Breast epithelium (tissue), 3 donors: ENCODE measurements around the gene KCNJ6.
A peak's percentile ranks its signal among the peaks of the same experiment; 100 is the strongest.

Experiments used
- POLR2A ChIP-seq: fragments of 450-650 bp; IDR thresholded peaks from one replicate; pipeline ENCODE4 v1.6.1; 2016; ENCODE audit warnings: antibody characterized with exemption, mild to moderate bottlenecking, moderate library complexity
- POLR2AphosphoS5 ChIP-seq, 3 donors: sonication (generic); formaldehyde crosslinking; IDR thresholded peaks; one replicate each; pipeline ENCODE4 v1.6.1; 2017; ENCODE audit warnings: antibody characterized with exemption in 3 of 3
- TF ChIP-seq, protein P1 (sequence below), 3 donors: fragments of 450-650 bp; IDR thresholded peaks; one replicate each; pipeline ENCODE4 v1.5.1; 2016 to 2017; ENCODE audit warnings: antibody characterized with exemption in 3 of 3, mild to moderate bottlenecking in 3 of 3, moderate library complexity in 3 of 3

DNA sequence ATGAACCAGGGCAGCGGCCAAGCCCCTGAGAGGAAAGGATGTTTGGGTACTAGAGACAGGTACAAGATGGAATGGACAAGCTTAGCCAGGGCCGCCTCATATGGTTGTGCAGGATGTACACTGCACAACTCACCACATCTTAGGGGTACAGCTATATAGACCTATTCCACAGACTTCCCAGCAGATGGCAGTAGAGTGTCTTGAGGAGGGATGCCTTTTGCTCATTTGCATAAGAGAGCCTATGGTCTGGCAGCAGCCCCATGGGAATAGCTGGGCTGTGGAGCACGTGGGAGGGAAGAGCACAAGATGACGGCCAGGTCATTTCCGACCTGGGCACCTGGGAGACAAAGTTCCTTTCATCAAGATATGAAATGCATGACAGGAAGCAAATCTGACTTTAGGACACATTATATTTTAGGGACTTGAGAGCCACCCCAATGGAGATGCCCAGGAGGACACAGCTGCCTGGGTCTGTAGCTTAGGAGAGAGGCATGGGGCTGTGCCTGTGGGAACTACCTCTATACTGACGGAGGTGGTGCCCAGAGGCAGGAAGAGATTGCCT lies 215.5 kb downstream of the KCNJ6 start:
- TF ChIP-seq, protein P1, sequence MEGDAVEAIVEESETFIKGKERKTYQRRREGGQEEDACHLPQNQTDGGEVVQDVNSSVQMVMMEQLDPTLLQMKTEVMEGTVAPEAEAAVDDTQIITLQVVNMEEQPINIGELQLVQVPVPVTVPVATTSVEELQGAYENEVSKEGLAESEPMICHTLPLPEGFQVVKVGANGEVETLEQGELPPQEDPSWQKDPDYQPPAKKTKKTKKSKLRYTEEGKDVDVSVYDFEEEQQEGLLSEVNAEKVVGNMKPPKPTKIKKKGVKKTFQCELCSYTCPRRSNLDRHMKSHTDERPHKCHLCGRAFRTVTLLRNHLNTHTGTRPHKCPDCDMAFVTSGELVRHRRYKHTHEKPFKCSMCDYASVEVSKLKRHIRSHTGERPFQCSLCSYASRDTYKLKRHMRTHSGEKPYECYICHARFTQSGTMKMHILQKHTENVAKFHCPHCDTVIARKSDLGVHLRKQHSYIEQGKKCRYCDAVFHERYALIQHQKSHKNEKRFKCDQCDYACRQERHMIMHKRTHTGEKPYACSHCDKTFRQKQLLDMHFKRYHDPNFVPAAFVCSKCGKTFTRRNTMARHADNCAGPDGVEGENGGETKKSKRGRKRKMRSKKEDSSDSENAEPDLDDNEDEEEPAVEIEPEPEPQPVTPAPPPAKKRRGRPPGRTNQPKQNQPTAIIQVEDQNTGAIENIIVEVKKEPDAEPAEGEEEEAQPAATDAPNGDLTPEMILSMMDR (IDR thresholded peaks at IDR 0.05), result peak in 1 of 3 donors; percentile 15
- TF ChIP-seq POLR2A, result no peak
- no peak for TF ChIP-seq POLR2AphosphoS5 (IDR thresholded peaks at IDR 0.05)
